HG03439 (cell line): ENCODE data around the gene MRPL36.
A peak's percentile ranks its signal among the peaks of the same experiment; 100 is the strongest.
"Not testable (repeated sequence)": the region's sequence is repeated elsewhere in the genome, so short reads cannot be mapped to it uniquely, and the experiment has no call there.

Source experiments
- ATAC-seq: cut with Tn5 transposase; IDR thresholded peaks from one replicate; pipeline ENCODE4 v1.9.1; 2021; ENCODE audit warnings: mild to moderate bottlenecking, moderate library complexity; ENCODE audit not compliant: unreplicated experiment

The MRPL36 gene

DNA sequence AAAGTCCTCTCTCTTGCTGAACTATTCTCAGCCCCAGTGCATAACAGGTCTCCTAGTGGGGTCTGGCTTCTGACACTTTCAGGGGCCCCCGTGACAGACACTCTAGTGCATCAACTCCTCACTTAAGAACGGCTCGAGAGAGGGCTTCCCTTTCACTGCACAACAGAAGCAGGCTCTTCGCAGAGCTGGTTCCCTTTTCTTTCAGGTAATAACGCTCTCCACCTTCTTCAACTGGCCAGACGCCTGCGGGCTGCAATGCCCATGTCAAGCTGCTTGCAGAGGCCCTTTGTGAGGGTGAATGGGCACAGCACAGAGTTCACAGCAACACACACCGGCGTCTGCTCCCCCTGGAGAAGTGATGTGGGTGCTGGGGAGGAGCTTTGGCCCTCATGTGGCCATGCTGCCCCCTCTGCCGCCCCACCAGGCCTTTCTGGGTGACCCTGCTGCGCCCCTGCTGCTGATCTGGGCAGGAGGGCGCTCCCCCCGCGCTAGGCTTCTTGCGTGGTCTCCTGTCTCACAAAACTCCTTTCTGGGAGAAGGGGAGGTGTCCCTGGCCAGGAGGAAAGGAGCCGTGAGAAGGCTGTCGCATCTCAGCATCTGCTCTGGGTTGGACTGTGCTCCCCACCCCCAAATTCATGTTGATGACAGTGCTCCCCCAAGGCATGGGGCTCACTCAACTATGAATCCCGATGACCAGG, 2.4 kb downstream of the MRPL36 start:
- ATAC-seq = no peak

DNA sequence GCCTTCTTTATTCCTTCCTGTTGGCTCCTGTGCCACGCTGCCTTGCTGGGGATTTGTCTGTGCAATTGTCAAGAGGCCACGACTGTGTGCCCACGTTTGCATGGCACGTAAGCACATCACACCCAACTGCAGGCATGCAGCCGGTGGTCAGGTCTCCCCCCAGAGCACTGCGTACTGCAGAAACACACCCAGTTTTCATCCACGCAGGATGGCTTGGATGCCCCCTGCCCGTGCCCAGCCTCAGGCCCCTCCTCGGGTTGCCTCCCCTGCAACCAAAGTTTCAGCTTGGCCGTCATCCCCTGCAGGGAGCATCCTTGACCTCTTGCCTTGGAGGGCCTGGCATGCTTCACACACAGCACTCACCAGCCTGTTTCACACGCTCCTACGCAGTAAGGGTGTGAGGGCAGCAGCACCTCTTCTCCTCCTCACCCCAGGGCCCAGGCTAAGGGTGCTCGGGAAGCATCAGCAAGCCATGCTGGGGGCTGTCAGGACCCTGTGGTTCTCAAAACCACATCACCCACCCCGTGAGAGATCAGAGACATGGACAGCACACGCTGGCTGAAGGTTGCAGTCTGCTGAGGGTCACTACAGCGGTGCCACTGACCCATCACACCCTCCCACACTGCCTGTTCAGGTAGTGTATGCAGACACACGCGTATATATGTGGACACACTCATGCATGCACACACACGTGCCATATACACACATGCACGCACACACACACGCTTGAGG, 3.1 kb downstream of the MRPL36 start:
- no peak for ATAC-seq

DNA sequence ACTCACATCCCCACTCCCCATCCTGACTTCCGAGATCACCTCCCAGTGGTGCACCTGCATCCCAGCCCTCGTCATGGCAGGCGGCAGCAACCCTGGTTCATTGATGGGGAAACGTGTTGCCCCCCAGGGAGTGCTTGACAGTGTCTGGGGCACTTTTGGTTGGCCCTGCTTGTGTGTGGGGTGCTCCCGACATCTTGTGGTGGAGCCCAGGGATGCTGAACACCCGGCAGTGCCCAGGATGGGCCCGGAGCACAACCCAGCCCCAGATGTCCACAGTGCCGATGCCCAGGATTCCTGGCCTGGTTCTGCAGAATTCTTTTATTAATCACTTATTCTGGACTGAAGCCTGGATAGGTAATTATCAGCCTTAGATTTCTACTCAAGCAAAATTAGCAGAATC, 3.7 kb downstream of the MRPL36 start:
- no peak for ATAC-seq

DNA sequence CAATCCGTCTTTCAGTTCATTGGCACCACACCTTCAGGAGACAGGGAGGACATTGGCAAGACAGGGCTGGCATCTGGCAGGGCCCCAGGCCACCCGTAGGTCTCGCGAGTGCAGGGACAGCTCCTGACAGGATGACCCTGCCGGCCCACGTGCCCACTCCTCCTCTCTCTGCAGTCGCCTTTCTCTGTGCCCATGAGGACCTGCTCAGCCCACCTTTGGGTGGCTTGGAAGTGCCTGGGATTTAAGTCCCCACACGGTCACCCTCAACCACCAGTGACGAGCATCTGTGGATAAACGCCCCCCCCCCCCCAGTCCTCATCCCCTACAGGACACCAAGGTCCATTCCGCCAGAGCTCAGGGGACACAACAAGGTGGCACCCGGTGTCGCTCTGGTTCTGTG, 4.1 kb downstream of the MRPL36 start:
- no peak for ATAC-seq

DNA sequence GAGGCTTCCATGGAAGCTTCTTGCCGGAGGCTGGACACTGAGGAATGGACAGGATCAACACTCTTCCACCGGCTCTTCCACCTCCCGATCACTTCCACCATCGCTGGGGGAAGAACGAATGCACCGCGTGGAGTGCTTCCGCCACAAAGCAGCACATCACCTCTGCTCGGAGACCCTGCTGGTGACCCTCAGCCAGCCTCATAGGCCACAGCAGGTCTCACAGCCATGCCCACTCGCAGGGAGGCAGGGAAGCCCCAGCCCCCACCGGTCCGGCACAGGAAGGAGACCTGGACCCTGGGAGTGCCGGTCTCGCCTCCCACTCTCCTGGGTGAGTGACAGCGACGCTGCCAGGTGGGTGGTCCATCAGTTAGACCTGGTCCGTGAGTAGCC, 4.7 kb downstream of the MRPL36 start:
- no peak for ATAC-seq

DNA sequence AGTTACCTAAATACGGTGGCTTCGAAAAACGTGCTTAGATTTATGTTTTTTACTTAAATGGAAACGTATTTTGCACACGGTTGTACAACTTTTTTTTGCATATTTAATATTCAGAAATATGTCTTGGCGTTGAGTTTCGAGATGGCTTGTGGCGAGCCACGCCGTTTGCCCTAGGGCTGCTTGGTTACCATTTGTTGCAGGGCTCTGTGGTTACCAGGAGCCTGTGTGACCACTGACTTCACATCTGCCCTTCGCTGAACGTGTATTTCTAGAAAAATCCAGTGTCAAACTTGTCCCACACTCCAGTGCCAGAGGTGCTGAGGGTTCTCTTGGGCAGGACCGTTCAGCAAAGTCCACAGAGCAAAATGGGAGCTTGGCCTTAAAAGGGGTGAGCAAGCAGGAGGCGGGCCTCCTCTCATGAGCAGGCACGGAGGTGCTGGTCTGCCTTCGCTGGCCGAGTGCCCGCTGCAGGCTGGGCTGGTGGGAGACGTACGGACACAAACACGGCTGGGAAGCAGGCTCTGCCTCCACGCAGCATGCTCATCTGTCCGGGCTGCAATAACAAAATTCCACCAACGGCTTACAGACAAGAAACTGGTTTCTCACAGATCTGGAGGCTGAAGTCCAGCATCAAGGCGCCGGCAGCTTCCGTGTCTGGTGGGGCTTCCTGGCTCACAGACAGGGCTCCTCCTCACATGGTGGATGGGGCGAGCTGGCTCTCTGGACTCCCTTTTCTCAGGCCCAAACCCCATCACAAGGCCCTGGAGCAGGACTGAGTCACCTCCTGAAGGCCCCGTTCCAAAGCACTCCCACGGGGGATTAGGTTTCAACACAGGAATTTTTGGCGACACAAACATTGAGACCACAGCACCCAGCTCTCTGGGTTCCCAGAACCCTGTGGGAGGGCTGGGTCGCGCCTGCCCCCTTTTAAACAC, 5.4 kb downstream of the MRPL36 start:
- ATAC-seq = no peak

DNA sequence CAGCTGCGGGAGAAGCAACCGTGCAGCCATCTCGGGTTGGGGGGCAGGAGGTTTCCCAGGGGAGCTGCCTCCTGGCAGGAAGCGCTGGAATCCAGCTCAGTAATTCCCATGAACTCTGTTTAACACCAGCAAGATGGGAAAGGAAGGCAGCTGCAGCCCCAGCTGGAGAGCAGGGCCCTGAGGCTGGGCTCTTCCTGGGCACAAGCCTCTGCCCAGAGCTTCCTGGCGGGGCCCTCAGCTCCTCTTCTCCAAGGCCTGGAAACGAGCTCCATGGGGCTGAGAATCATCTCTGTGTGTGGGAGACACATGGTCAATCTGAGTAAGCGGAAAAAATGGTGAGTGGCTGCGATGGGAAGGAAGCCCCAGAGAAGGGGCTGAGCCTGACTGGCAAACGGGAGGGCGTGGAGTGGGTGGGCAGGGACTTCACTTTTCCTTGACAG, 6.3 kb downstream of the MRPL36 start:
- ATAC-seq = no peak

DNA sequence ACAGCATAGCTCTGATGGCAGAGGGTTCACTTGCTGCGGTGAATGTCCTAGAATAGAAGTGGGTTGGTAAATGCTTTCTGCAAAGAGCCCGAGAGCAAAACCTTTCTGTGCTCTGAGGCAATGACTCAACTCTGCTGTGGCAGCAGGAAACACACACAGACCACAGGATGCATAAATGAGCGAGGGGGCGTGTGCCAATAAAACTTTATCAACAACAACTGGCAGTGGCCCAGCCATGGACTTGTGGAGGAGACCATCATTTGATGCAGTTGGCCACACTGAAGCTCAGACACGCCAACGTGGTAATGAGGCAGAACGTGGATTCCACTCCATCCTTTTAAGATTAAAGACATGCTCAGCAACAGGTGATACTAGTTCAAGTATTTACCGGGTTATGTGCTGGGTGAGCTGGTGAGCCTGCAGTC, 6.8 kb downstream of the MRPL36 start:
- peak; percentile 94 for ATAC-seq

DNA sequence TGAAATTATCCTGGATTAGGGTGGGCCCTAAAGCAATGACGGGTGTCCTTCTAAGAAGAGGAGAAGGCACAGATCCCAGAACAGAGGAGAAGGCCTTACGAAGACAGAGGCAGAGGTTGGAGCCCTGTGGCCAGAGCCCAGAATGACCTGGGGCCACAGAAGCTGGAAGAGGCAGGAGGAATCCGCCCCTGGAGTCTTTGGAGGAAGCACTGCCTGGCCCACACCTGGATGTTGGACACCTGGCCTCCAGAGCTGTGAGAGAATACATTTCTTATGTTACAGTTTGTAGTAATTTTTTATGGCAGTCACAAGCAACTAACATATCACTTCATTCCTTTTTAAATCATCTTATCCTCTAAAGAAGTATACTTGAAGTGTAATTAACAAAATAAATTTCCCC, 8.5 kb downstream of the MRPL36 start:
- ATAC-seq = no peak

DNA sequence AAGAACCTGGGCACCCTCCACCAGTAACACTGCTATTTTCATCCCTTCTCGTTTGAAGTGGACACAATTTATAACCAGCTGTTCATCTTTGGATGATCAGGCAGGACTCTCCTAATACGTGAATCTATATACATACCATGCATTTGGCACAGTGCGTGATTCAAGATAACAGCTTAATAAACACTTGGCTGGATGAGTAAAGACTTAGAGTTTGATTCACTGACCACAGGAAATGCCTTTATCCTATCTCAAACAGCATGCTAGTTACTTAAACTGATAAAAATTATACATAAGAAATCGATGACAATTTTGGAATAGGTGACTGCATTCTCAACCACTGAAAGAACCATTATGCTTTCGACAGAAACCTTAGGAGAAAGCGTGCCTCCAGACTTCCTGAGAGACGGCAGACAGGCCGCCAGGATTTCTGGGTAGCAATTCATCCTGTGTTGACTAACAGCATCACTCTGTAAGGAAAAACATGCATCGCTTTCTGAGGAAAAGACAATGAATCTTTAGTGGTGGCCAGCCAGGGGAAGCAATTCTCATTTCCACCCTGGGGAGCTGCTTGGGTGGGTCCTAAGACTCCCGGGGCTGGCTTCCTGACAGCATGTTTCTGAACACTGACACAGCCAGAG, 9.7 kb downstream of the MRPL36 start:
- no peak for ATAC-seq

DNA sequence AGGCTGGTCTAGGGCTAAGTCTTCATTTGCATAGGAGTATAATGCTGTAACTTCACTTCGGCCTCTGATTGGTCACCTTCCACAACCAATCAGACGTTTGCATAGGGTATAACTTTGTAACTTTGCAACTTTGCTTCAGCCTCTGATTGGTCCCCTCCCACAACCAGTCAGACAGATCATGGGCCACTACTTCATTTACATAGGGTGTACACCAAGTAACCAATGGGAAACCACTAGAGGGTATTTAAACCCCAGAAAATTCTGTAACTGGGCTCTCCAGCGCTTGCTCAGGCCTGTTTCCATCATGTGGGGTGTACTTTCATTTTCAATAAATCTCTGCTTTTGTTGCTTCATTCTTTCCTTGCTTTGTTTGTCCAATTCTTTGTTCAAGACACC, 10.2 kb downstream of the MRPL36 start:
- not testable (repeated sequence) for ATAC-seq

DNA sequence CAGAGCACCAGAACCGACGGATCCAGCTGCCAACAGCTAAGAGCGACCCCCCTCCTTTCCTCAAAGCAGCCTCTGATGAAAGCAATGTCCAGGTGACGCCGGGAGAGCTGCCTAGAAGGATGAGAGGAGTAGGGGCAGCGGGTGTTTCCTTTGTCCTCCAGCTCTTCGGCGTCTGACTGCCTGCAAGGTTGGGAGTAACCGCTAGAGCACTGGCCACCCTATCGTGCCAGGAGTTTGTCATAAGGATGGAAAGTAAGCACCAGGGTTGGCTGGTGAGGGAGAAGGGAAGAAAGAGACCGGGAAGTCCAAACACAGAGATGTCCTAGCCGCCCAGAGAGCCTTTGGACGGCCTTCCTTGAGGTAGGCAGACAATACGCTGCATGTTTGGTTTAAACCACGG, 10.8 kb downstream of the MRPL36 start:
- no peak for ATAC-seq

DNA sequence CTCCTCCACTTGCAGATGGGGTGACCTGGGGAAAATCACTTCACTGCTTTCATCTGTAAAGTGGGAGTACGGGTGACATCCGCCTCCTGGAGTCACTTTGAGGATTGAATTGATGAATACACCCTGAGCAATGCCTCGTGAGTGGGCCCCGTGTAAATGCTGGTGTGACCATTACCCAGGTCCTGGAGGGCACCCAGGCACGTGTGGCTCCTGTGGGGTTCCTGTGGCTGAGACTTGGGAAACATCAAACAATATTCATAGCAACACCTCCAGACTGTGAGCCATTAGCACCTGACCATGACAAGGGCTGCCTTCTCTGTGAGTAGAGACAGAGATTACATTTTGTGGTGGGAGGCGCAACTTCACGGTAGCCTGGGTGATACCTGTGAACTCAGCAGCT, 11.4 kb downstream of the MRPL36 start:
- ATAC-seq = no peak

DNA sequence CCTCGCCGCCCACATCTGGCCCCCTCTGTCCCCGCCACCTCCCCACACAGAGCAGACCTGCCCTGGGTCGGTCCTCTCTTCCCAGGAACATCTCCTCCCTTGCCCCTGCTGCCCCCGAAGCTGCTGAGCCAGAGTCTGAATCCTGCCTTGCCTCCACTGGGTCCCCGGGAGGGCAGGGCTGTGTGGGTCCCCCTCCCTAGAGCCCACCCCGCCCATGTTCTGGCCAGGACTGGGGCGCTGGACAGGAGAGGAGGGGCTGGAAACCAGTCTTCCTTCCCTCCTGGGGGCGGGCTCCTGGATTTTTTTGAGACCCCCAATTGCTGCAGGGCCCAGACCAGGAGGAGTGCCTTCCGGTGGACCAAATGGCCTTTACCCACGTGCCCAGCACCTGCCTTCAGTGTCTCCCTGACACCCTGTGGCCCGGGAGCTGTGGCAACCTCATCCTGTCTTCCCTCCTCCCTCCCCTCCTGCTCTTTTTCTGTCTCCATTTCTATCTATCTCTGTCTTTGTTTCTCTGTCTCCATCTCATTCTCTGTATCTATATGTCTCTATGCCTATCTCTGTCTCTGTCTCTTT, 12.1 kb downstream of the MRPL36 start:
- ATAC-seq = no peak

DNA sequence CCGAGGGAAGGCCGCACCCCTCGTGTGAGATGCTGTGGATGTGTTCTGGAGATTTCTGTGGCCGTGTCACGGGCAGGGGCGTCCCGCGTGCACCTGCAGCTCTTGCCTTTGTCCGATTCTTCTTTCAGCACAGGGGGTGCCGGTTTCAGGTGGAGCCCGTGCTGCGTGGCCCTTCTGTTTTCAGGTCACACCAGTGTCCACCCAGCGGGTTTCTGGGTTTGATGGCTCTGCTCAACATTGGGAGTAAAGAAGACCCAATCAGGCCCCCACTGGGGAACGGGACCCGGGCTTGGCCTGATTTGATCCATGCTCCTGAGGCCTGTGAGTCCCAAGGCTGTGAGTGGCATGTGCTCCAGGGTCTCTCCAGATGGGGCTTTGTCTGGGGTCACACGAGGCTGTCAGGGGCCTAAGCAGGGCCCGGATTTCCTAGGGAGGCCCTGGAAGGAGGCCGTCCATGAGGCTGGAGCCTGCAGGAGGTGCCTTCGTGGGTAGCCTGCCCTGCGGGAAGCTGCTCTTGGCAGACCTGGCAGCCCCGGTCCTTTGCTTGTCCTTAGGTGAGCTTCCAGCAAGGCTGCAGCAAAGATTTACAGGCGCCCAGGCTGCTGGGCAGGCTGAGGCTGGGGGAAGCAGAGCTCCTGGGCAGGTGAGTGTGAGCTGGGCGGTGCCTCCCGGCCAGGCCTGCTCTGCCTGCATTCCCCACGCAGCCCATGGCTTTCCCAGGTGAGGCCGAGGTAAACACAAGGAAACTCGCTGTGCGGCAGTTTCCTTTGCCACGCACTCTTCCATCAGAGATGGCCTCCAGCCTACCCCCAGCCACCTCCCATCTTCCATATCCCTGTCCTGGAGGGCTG, 12.8 kb downstream of the MRPL36 start:
- ATAC-seq = no peak

DNA sequence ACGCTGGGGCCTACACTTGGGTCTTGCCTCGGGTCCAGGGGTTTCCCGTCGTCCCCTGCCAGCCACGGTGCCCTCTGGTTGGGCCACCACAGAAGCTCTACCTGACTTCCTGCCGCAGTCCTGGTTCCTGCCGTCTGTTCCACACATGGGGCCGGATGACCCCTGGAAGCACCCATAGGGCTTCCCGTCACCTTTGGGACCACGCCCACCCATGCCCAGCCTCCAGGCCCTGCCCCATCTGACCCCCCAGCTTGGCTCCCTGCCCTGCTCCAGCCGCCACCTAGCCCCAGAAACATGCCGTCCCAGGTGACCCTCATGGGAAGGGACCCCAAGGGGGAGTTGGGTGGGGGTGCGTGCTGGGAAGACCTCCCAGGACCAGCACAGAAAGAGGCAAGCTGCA, 13.7 kb downstream of the MRPL36 start:
- ATAC-seq = no peak

DNA sequence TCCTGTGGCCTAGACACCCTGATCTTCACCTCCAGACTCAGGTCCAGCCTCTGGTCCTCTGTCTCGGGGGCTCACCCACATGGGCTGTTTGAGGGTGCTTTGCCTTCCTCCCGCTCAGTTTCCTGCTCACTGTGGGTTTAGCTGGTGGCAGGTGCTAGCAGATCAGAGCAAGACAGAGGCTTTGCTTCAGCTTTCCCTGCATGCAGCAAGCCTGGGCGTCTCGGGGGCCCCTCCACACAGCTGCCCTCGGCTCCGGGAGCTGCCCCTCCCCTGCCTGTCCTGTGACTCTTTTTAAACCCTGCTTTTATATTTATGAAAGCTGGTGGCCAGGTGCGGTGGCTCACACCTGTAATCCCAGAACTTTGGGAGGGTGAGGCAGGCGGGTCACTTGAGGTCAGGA, 14.6 kb downstream of the MRPL36 start:
- no peak for ATAC-seq

DNA sequence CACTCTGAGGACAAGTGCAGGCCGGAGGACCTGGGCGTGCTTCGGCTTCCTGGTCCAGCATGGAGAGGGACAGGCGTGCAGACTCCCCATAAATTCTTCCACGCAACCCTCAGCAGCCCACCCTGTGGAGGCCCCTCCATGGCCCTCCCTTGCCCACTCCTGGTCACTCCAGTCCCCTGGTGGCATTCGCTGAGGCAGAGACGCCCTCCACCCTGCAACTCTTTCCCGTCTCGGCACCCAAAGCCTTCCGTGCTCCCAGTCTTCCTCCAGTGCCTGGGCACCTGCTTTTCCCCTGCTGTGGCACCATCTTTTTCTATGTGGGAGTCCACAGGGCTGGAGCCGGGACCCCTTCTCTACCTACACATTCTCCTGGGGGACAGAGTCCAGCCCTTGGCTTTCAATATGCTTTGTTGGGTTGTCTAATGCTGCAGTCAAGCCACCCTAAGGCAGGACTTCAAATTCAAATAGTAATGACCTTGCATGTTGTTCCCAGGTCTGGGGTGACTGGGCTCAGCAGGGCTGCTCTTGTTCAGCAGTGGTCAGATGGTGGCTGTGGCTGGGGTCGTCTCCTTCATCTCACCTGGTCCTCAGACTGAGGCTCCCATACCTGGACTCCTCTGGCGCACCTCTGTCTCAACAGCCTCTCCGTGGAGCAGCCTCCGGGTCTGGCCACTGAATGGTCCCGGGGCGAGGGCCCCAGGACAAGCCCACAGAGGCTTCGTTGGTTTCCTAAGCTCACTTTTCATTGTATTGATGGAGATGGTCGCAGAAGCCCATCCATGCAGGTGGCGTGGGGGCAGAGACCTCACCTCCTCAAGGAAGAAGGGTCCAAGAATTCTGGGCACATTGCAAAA, 15.2 kb downstream of the MRPL36 start:
- ATAC-seq = no peak

DNA sequence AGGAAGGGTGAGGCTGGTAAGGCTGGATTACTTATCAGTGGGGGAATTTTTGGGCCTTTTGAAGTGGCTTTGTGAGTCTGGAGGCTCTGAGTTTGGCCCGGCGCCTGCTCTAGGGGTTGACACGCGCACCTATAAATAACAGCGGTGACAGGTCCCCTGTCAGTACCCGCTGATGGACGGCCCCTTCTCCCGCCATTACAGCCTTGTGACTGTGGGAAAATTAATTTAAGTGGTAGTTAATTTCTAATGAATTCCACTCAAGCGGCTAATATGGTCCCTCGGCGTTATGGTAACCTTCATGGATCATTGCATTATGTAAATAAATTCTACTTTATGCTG, 16.5 kb downstream of the MRPL36 start:
- peak; percentile 70 for ATAC-seq
